AG04450 (cell line): ENCODE measurements around the gene CREB5. TPM values are rescaled to one million over a fixed set of nuclear protein-coding genes. Genes with fewer than 3 reads are reported as not detected.

Experiments
- CTCF ChIA-PET: fragments of 300-600, 350-600 bp; formaldehyde crosslinking; extraction: SDS; loops from one replicate; lab custom pipeline; 2022; ENCODE audit warnings: antibody characterized with exemption, inconsistent platforms; lab: Charles Lee
- POLR2A ChIA-PET: fragments of 350-600 bp; formaldehyde crosslinking; extraction: SDS; loops from one replicate; lab custom pipeline; 2021; ENCODE audit warnings: antibody characterized with exemption, inconsistent platforms; lab: Yijun Ruan, JAX
- DNase-seq: peaks from one replicate; pipeline ENCODE4 v3.0.0-alpha.2; 2011; ENCODE audit warnings: low read depth, low spot score
- H3K27ac ChIP-seq: one replicate; pipeline ENCODE4 v1.5.1; 2012; ENCODE audit warnings: low read depth, low read length, control low read depth
- H3K27me3 ChIP-seq: one replicate; pipeline ENCODE4 v1.6.0; 2012; ENCODE audit warnings: low read length; ENCODE audit not compliant: control insufficient read depth, insufficient read depth
- H3K4me3 ChIP-seq: 2 replicates; pipeline ENCODE4 v1.5.1; 2011; ENCODE audit warnings: mild to moderate bottlenecking, low read depth, low read length, control low read depth
- H3K9me3 ChIP-seq: 2 replicates; pipeline ENCODE4 v1.5.1; 2012; ENCODE audit warnings: low read length; ENCODE audit not compliant: control insufficient read depth, insufficient read depth
- polyA plus RNA-seq: library from polyadenylated mRNA; depleted of rRNA; stranded (reverse); fragments of >200 nt; gene quantifications from 2 replicates; pipeline ENCODE4 v1.2.3, GENCODE V29; 2011
- TF ChIP-seq, protein P1 (sequence below): IDR thresholded peaks from 2 replicates; pipeline ENCODE4 v1.5.1; 2011; ENCODE audit warnings: low read depth, low read length, control low read depth, inconsistent platforms

The CREB5 gene
- polyA plus RNA-seq, 1 experiment: 22.1 TPM

DNA sequence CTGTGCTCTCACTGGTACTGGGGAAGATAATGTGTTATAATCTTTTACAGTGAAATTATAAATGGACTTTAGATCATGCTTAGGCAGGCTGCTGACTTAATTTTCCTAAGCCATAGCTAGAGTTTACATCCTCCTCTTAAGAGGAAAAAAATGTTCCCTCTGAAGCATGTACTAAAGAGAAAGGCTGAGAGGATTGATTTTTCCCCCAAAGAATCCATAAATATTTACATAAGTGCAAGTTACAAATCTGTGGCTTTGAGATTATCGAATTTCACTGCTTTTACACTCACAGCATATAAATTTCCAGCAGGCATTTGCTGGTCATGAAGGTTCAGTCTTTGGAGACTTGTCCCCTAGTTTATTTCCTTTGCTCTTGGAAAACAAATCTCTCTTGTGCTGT is 43.7 kb downstream of the CREB5 start:
- peak overlapping the region; percentile 33 for H3K27ac ChIP-seq
- no peak overlapping the region for H3K4me3 ChIP-seq
- H3K9me3 ChIP-seq: no peaks in the 10 kb centered on the region
- ChIA-PET CTCF (no interaction called here), POLR2A (no interaction called here)
- TF ChIP-seq, protein P1, sequence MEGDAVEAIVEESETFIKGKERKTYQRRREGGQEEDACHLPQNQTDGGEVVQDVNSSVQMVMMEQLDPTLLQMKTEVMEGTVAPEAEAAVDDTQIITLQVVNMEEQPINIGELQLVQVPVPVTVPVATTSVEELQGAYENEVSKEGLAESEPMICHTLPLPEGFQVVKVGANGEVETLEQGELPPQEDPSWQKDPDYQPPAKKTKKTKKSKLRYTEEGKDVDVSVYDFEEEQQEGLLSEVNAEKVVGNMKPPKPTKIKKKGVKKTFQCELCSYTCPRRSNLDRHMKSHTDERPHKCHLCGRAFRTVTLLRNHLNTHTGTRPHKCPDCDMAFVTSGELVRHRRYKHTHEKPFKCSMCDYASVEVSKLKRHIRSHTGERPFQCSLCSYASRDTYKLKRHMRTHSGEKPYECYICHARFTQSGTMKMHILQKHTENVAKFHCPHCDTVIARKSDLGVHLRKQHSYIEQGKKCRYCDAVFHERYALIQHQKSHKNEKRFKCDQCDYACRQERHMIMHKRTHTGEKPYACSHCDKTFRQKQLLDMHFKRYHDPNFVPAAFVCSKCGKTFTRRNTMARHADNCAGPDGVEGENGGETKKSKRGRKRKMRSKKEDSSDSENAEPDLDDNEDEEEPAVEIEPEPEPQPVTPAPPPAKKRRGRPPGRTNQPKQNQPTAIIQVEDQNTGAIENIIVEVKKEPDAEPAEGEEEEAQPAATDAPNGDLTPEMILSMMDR: no peak
- DNase-seq: no peak
- H3K27me3 ChIP-seq: peaks cover 2% of the 10 kb centered on the region

DNA sequence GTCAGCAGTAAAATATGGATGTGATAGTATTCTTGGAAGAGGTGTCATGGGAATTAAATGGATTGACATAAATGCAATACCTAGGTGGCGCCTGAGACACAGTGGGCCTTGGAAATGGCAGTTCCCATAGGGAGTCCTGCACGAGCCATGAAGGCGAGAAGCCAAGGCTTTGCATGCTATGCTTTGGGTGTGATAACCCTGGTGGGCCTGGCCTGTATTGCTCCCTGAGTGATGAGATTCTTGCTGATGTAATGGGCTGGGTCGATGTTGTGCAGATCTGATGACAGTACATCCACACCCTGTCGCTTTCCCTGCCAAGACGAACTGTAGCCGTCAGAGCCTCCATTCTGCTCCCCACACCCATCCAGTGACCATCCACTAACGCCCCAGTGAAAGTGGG is 46.4 kb downstream of the CREB5 start:
- Histone ChIP-seq H3K27ac (no peak overlapping the region), H3K9me3 (no peaks in the 10 kb centered on the region), H3K4me3 (no peak overlapping the region), H3K27me3 (no peaks in the 10 kb centered on the region)
- no peak for DNase-seq
- TF ChIP-seq, protein P1: no peak
- POLR2A ChIA-PET: no interaction called here
- CTCF ChIA-PET: no interaction called here

DNA sequence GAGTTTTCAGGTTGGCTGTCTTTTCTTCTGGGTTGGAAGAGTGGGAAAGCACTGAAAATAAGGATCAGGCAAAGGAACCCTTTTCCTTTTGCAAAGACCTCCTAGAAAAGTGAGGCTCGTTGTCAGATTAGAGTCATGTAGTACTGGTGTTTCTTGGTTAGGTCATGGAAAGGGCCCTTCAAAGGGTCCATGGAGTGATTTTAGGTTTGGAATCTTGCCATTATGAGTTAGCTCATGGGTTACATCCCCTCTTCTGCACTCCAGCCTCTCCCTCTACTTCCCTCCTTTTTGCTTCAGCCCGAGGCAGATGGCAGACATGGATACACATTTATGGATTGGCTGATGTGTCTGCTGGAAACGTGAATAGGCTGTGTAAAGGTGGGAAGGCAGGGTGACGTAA is 47.0 kb downstream of the CREB5 start:
- ChIA-PET POLR2A (no interaction called here), CTCF (no interaction called here)
- TF ChIP-seq, protein P1: no peak
- no peak overlapping the region for H3K4me3 ChIP-seq
- no peaks in the 10 kb centered on the region for H3K9me3 ChIP-seq
- no peak overlapping the region for H3K27ac ChIP-seq
- no peaks in the 10 kb centered on the region for H3K27me3 ChIP-seq
- no peak for DNase-seq

DNA sequence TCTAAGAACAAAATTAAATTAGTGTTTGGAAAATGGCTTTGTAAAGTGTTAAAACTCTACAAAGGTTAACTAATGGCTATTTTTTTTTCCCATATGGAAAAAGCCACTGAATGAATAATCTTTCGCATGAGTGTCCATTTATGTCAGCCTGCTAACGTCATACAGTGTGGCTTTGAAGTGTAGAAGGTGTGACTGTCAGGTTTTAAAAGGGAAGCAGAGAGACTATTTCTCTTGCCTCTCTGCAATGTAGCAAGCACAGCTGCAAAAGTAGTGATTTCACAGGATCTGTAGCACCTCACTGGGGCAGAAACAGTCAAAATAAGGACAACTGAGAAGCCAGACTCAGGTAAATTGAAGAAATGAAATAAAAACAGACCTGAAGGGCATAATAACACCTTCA is 53.4 kb downstream of the CREB5 start:
- H3K4me3 ChIP-seq: no peak overlapping the region
- H3K27me3 ChIP-seq: no peaks in the 10 kb centered on the region
- TF ChIP-seq, protein P1: no peak
- no peak overlapping the region for H3K27ac ChIP-seq
- CTCF ChIA-PET: interaction anchor here (0.6 kb wide), 1 partner anchor 76 kb away, joined by 3 read pairs; no protein-coding TSS in a partner anchor
- POLR2A ChIA-PET: no interaction called here
- DNase-seq: no peak
- H3K9me3 ChIP-seq: no peaks in the 10 kb centered on the region

DNA sequence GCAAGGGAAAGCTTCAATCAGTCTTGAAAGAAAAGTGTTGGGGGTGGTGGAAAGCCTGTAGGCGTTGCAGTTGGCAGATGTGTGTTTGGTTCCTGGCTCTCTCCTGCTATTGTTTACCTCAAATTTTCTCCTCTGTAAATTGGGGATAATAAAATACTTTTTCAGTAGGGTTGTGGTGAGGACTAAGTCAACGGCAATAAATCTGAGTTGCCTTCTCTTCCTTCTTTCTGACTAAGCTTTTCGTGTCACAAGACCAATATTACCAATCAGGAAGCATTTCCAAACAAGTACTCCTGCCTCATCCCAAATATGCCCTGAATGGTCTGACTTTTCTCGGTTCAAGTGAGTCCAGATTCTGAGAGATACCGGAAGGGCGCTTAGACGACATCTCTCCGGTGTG is 54.0 kb downstream of the CREB5 start:
- ChIA-PET POLR2A (no interaction called here), CTCF (interaction anchor here (0.5 to 0.6 kb wide), 4 partner anchors 22 to 104 kb away, joined by 3 to 11 read pairs (median 3); no protein-coding TSS in a partner anchor)
- TF ChIP-seq, protein P1: no peak
- Histone ChIP-seq H3K4me3 (no peak overlapping the region), H3K27me3 (no peaks in the 10 kb centered on the region), H3K27ac (no peak overlapping the region), H3K9me3 (no peaks in the 10 kb centered on the region)
- no peak for DNase-seq
